Endothelial cell of umbilical vein (primary cell): ENCODE measurements around the gene MYO7B. TPM values are rescaled to one million over a fixed set of nuclear protein-coding genes. Genes with fewer than 3 reads are reported as not detected.

Source experiments
- BruUV-seq: library from RNA; stranded (reverse); fragments of 400-500 nt; replicated peaks from 2 replicates; lab custom pipeline; 2021; lab: Mats Ljungman, UMichigan
- CTCF ChIA-PET: fragments of 300-600, 350-600 bp; sonication (Branson Sonifier 250); formaldehyde crosslinking; loops from one replicate; lab custom pipeline; 2021; ENCODE audit warnings: antibody characterized with exemption, inconsistent platforms; lab: Charles Lee
- POLR2A ChIA-PET: fragments of 300-600, 350-600 bp; sonication (Branson Sonifier 250); formaldehyde crosslinking; loops from one replicate; lab custom pipeline; 2021; ENCODE audit warnings: antibody characterized with exemption, inconsistent platforms; lab: Charles Lee
- DNase-seq: peaks from one replicate; pipeline ENCODE4 v3.0.0-alpha.2; 2011; ENCODE audit warnings: low read depth, low spot score
- FAIRE-seq: peaks from 2 replicates; lab custom pipeline; 2011; peaks lifted over from hg19 to GRCh38; lab: Jason Lieb, UNC
- H2AFZ ChIP-seq: 2 replicates; pipeline ENCODE4 v1.6.0; 2012; ENCODE audit warnings: low read depth, low read length, control low read depth, inconsistent platforms
- H3K27ac ChIP-seq: 2 replicates; pipeline ENCODE4 v1.5.1; 2011; ENCODE audit warnings: low read depth, mild to moderate bottlenecking, control low read depth, low read length, moderate library complexity; ENCODE audit not compliant: insufficient read depth
- H3K27me3 ChIP-seq, 2 experiments: 2 replicates each; pipeline versions ENCODE4 v1.6.0 to v1.6.1; 2011; ENCODE audit warnings: low read length in 2 of 2, mixed read lengths in 1 of 2; ENCODE audit not compliant: control insufficient read depth in 2 of 2, insufficient read depth in 2 of 2
- H3K36me3 ChIP-seq, 2 experiments: 2 replicates in 1 of 2; 3 replicates in 1 of 2; pipeline ENCODE4 v1.5.1; 2011; ENCODE audit warnings: low read length in 2 of 2, mild to moderate bottlenecking in 1 of 2, moderate library complexity in 1 of 2; ENCODE audit not compliant: control insufficient read depth in 2 of 2, insufficient read depth in 2 of 2; ENCODE audit errors: extremely low read depth in 1 of 2
- H3K4me1 ChIP-seq: 3 replicates; pipeline ENCODE4 v1.5.1; 2011; ENCODE audit warnings: mild to moderate bottlenecking, low read length; ENCODE audit not compliant: control insufficient read depth, insufficient read depth; ENCODE audit errors: extremely low read depth
- H3K4me2 ChIP-seq: 2 replicates; pipeline ENCODE4 v1.6.1; 2011; ENCODE audit warnings: low read length, control low read depth, mixed read lengths; ENCODE audit not compliant: insufficient read depth
- H3K4me3 ChIP-seq, 3 experiments: fragments of 200-600 bp in 1 of 3; sonication (generic), shearing (Covaris generic) in 1 of 3; replicated peaks in 1 of 3; 2 replicates each; pipeline ENCODE4 v1.5.1; 2011 to 2016; ENCODE audit warnings: control low read depth in 3 of 3, low read length in 3 of 3, mild to moderate bottlenecking in 2 of 3, inconsistent platforms in 1 of 3, low read depth in 1 of 3, moderate library complexity in 1 of 3; ENCODE audit not compliant: insufficient read depth in 1 of 3
- H3K79me2 ChIP-seq: 2 replicates; pipeline ENCODE4 v1.6.0; 2012; ENCODE audit warnings: low read length, inconsistent platforms; ENCODE audit not compliant: control insufficient read depth, insufficient read depth
- H3K9ac ChIP-seq: replicated peaks from 2 replicates; pipeline ENCODE3; 2011; ENCODE audit warnings: low read length, control low read depth; ENCODE audit not compliant: insufficient read depth; ENCODE audit errors: extremely low read depth
- H3K9me1 ChIP-seq: replicated peaks from 3 replicates; pipeline ENCODE4 v1.6.0; 2011; ENCODE audit warnings: mild to moderate bottlenecking, low read length; ENCODE audit not compliant: control insufficient read depth, insufficient read depth; ENCODE audit errors: extremely low read depth
- H3K9me3 ChIP-seq: replicated peaks from 2 replicates; pipeline ENCODE4 v1.5.1; 2012; ENCODE audit warnings: low read length, inconsistent platforms; ENCODE audit not compliant: control insufficient read depth, insufficient read depth
- H4K20me1 ChIP-seq: replicated peaks from 2 replicates; pipeline ENCODE3; 2011; ENCODE audit warnings: mild to moderate bottlenecking, low read length; ENCODE audit not compliant: control insufficient read depth, insufficient read depth; ENCODE audit errors: extremely low read depth
- EZH2 ChIP-seq: IDR thresholded peaks from 2 replicates; pipeline ENCODE4 v1.6.1; 2012; ENCODE audit warnings: borderline replicate concordance, low read depth, mild to moderate bottlenecking, moderate library complexity, low read length, inconsistent platforms; ENCODE audit not compliant: severe bottlenecking
- FOS ChIP-seq: IDR thresholded peaks from 2 replicates; pipeline ENCODE4 v1.6.1; 2011; ENCODE audit warnings: mild to moderate bottlenecking, low read length, moderate library complexity, borderline replicate concordance; ENCODE audit not compliant: insufficient read depth
- GATA2 ChIP-seq: IDR thresholded peaks from 2 replicates; pipeline ENCODE4 v1.7.0; 2011; ENCODE audit warnings: low read depth, mild to moderate bottlenecking, moderate library complexity, mixed read lengths, low read length; ENCODE audit not compliant: insufficient read length, insufficient read depth
- JUN ChIP-seq: IDR thresholded peaks from 2 replicates; pipeline ENCODE4 v1.6.1; 2011; ENCODE audit warnings: borderline replicate concordance, low read depth; ENCODE audit not compliant: insufficient read length, insufficient read depth
- MYC ChIP-seq: IDR thresholded peaks from one replicate; pipeline ENCODE4 v1.6.1; 2011; ENCODE audit warnings: mild to moderate bottlenecking, low read depth, low read length
- POLR2A ChIP-seq: IDR thresholded peaks from 2 replicates; pipeline ENCODE4 v1.6.1; 2012; ENCODE audit warnings: low read depth, mild to moderate bottlenecking, control low read depth, low read length
- POLR2AphosphoS5 ChIP-seq: IDR thresholded peaks from 2 replicates; pipeline ENCODE4 v1.6.1; 2012; ENCODE audit warnings: low read depth, mild to moderate bottlenecking, control low read depth, low read length, moderate library complexity; ENCODE audit not compliant: insufficient read depth
- dilution Hi-C: fragments of 300-500 bp; cut with MboI; formaldehyde crosslinking; loops from one replicate; pipeline ENCODE4 v1.15.0; 2019; ENCODE audit warnings: low sequenced_read_pairs; ENCODE audit not compliant: extremely low pct_ligation_motif_present
- intact Hi-C: fragments of 100-400 bp; cut with micrococcal nuclease; formaldehyde crosslinking; loops from one replicate; pipeline ENCODE4 v1.10.0; 2022
- polyA plus RNA-seq, 4 experiments: library from polyadenylated mRNA; depleted of rRNA in 3 of 4; stranded (reverse) in 3 of 4; unstranded in 1 of 4; fragments of >200 nt; gene quantifications; 2 replicates each; pipeline versions ENCODE4 v1.2.1 to v1.2.3, GENCODE V29; 2011 to 2012; ENCODE audit warnings: missing spikeins in 1 of 4
- total RNA-seq: library from RNA; stranded (reverse); gene quantifications from 2 replicates; pipeline ENCODE4 v1.2.3, GENCODE V29; 2021
- TF ChIP-seq, protein P1 (sequence below): IDR thresholded peaks from 2 replicates; pipeline ENCODE4 v1.6.1; 2011; ENCODE audit not compliant: insufficient read depth, insufficient read length
- TF ChIP-seq, protein P2 (sequence below), 2 donors: IDR thresholded peaks; 1 replicate in 1 of 2; 2 replicates in 1 of 2; pipeline ENCODE4 v1.5.1; 2011; ENCODE audit warnings: low read length in 2 of 2, mild to moderate bottlenecking in 2 of 2, moderate library complexity in 2 of 2, control low read depth in 1 of 2, inconsistent platforms in 1 of 2, low read depth in 1 of 2; ENCODE audit not compliant: insufficient read depth in 1 of 2; ENCODE audit errors: extremely low read depth in 1 of 2

The MYO7B gene
- total and polyA plus RNA-seq, 2 donors (not counting 3 experiments of a cell fraction or from before 2014, with no cell fraction given), result 0.17 TPM; not detected in 1

DNA sequence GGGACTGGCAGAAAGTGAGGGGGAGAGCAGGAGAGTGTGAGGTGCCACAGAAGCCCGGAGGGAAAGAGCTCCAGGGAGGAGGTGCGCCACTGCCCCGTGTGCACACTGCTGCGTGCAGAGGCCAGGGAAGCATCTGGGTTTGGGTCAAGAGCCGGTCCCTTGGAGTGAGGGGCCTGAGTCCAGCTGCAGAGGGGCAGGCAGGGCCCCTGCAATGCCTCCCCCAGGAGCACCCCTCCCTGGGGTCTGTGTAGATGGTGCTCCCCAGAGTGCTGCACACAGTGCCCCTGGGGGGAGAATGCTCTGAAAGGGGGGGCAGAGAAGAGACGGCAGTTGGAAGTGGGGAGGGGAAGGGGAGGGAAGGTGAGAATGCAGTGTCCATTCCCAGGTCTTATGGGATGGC, 143.5 kb downstream of the MYO7B start:
- dilution Hi-C loops, result no loop called here
- Histone ChIP-seq H3K4me3 (no peak overlapping the region), H3K27ac (no peak overlapping the region), H3K9ac (no peak overlapping the region), H3K27me3 (no peaks in the 10 kb centered on the region), H3K36me3 (no peaks in the 10 kb centered on the region), H3K79me2 (no peaks in the 10 kb centered on the region), H3K4me2 (no peak overlapping the region), H3K9me1 (no peaks in the 10 kb centered on the region), H2AFZ (no peak overlapping the region), H4K20me1 (no peaks in the 10 kb centered on the region), H3K4me1 (peaks cover 23% of the 10 kb centered on the region), H3K9me3 (no peaks in the 10 kb centered on the region)
- no peak for TF ChIP-seq POLR2A
- TF ChIP-seq MYC, result no peak
- no peak for TF ChIP-seq EZH2
- TF ChIP-seq JUN, result no peak
- TF ChIP-seq FOS, result no peak
- TF ChIP-seq, protein P1, sequence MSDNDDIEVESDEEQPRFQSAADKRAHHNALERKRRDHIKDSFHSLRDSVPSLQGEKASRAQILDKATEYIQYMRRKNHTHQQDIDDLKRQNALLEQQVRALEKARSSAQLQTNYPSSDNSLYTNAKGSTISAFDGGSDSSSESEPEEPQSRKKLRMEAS, result no peak
- no peak for TF ChIP-seq POLR2AphosphoS5
- no peak for TF ChIP-seq GATA2
- TF ChIP-seq, protein P2, sequence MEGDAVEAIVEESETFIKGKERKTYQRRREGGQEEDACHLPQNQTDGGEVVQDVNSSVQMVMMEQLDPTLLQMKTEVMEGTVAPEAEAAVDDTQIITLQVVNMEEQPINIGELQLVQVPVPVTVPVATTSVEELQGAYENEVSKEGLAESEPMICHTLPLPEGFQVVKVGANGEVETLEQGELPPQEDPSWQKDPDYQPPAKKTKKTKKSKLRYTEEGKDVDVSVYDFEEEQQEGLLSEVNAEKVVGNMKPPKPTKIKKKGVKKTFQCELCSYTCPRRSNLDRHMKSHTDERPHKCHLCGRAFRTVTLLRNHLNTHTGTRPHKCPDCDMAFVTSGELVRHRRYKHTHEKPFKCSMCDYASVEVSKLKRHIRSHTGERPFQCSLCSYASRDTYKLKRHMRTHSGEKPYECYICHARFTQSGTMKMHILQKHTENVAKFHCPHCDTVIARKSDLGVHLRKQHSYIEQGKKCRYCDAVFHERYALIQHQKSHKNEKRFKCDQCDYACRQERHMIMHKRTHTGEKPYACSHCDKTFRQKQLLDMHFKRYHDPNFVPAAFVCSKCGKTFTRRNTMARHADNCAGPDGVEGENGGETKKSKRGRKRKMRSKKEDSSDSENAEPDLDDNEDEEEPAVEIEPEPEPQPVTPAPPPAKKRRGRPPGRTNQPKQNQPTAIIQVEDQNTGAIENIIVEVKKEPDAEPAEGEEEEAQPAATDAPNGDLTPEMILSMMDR (IDR thresholded peaks at IDR 0.05; ENCODE audit: extremely low read depth in 1 of 2, insufficient read depth in 1 of 2, low read depth in 1 of 2, low read length in 2 of 2), result no peak
- no TSS peak for BruUV-seq
- DNase-seq (no peak), FAIRE-seq (no peak)
- intact Hi-C loops, result no loop called here
- POLR2A ChIA-PET, result no interaction called here
- CTCF ChIA-PET, result interaction anchor here (1.2 to 2.4 kb wide), 2 partner anchors 17 to 19 kb away, joined by 4 to 8 read pairs; no protein-coding TSS in a partner anchor
